HG03565 (cell line): Measurements from ENCODE around the gene STARD13.

Source experiments
- ATAC-seq: cut with Tn5 transposase; IDR thresholded peaks from one replicate; pipeline ENCODE4 v1.9.1; 2021; ENCODE audit warnings: mild to moderate bottlenecking, moderate library complexity; ENCODE audit not compliant: unreplicated experiment

STARD13 gene

GRCh38 chr13:33069365-33069764, 216.2 kb downstream of the STARD13 start:
- ATAC-seq = no peak

- no peak for ATAC-seq
Observed at GRCh38 chr13:33066329-33066728, 219.2 kb downstream of the STARD13 start.

- no peak for ATAC-seq
Observed at GRCh38 chr13:33060815-33061214, 224.7 kb downstream of the STARD13 start.

GRCh38 chr13:33058776-33059327, 226.7 kb downstream of the STARD13 start:
- ATAC-seq = no peak

- no peak for ATAC-seq
Observed at GRCh38 chr13:33057019-33057780, 228.4 kb downstream of the STARD13 start.

- ATAC-seq = no peak
Observed at GRCh38 chr13:33053397-33054066, 232.0 kb downstream of the STARD13 start.
